Measurements from ENCODE around the gene GFY.

GRCh38 chr19:49430678-49431329 is 5.6 kb downstream of the GFY start:
- no peak for TF ChIP-seq POLR2A (IDR thresholded peaks at IDR 0.05)
- TF ChIP-seq CTCF (IDR thresholded peaks at IDR 0.05): peak in 1 of 4 experiments; percentile 12
